ENCODE measurements around the gene SOX18. TPM values are rescaled to one million over a fixed set of nuclear protein-coding genes. Genes with fewer than 3 reads are reported as not detected.

Gene SOX18
- total and polyA plus RNA-seq, 2 of the 13 experiments (the other 11 are each of a cell fraction or from before 2014, with no cell fraction given), result 1.6 to 1.9 TPM

- TF ChIP-seq ZNF724P (CRISPR knock-in tag; IDR thresholded peaks at IDR 0.05; ENCODE audit: borderline replicate concordance), result peak; percentile 34; the same call in 1 of the 2 replicates
- TF ChIP-seq ARNT (IDR thresholded peaks at IDR 0.05), result no peak
- TF ChIP-seq SPEN (CRISPR knock-in tag; IDR thresholded peaks at IDR 0.05; ENCODE audit: low read depth), result peak; percentile 79; the same call in 1 of the 2 replicates
- TF ChIP-seq ZNF318 (CRISPR knock-in tag; IDR thresholded peaks at IDR 0.05), result 0 out of 2 replicates have a peak, but pooled peaks have one; percentile 72
- peak; percentile 98 for TF ChIP-seq SRSF1 (optimal IDR thresholded peaks at IDR 0.05; ENCODE audit: low read depth, low read length)
- TF ChIP-seq HNF1A (IDR thresholded peaks at IDR 0.05; ENCODE audit: low read depth), result peak; percentile 46; the same call in 1 of the 2 replicates
- peak; percentile 11; the same call in 1 of the 2 replicates for TF ChIP-seq HNF1A (CRISPR knock-in tag; IDR thresholded peaks at IDR 0.05; ENCODE audit: borderline replicate concordance)
- no peak; the same call in 1 of the 2 replicates for TF ChIP-seq ZZZ3 (CRISPR knock-in tag; IDR thresholded peaks at IDR 0.05; ENCODE audit: borderline replicate concordance)
- no peak for TF ChIP-seq FOXA1 (IDR thresholded peaks at IDR 0.05)
- peak; percentile 23; the same call in 1 of the 2 replicates for TF ChIP-seq FOXA1 (CRISPR knock-in tag; IDR thresholded peaks at IDR 0.05)
- no peak for TF ChIP-seq HOXA9 (CRISPR knock-in tag; IDR thresholded peaks at IDR 0.05; ENCODE audit: borderline replicate concordance)
- no peak for TF ChIP-seq SETDB1 (CRISPR knock-in tag; IDR thresholded peaks at IDR 0.05; ENCODE audit: borderline replicate concordance)
- TF ChIP-seq MXD4 (CRISPR knock-in tag; IDR thresholded peaks at IDR 0.05), result peak; percentile 65; the same call in 1 of the 2 replicates
- peak; percentile 68 for TF ChIP-seq CEBPG (CRISPR knock-in tag; IDR thresholded peaks at IDR 0.05)
- peak; percentile 73; the same call in 1 of the 2 replicates for TF ChIP-seq KDM1A (CRISPR knock-in tag; IDR thresholded peaks at IDR 0.05)
- no peak for TF ChIP-seq MTF1 (CRISPR knock-in tag; IDR thresholded peaks at IDR 0.05)
- TF ChIP-seq RCOR2 (CRISPR knock-in tag; IDR thresholded peaks at IDR 0.05), result peak; percentile 67; the same call in 1 of the 2 replicates
- no peak for TF ChIP-seq HNRNPH1 (optimal IDR thresholded peaks at IDR 0.05; ENCODE audit: low read depth, low read length)
These were observed 4.6 kb upstream of the SOX18 start (continued) for GRCh38 chr20:64053841-64054661.

All from HepG2 (cell line).